Endothelial cell (in vitro differentiated cells): ENCODE measurements around the gene PPP2R3B. TPM values are rescaled to one million over a fixed set of nuclear protein-coding genes. Genes with fewer than 3 reads are reported as not detected.

ENCODE experiments used
- DNase-seq: peaks from one replicate; pipeline ENCODE4 v3.0.0; 2021; ENCODE audit warnings: low spot score
- H3K27ac Mint-ChIP-seq: one replicate; pipeline ENCODE4 v1.8.0; 2021; ENCODE audit warnings: mixed read lengths, inconsistent platforms; ENCODE audit not compliant: unreplicated experiment
- H3K27me3 Mint-ChIP-seq: one replicate; pipeline ENCODE4 v1.8.0; 2021; ENCODE audit warnings: mild to moderate bottlenecking, moderate library complexity, mixed read lengths, inconsistent platforms; ENCODE audit not compliant: unreplicated experiment
- H3K36me3 Mint-ChIP-seq: one replicate; pipeline ENCODE4 v1.8.0; 2021; ENCODE audit warnings: mild to moderate bottlenecking, low read depth, mixed read lengths, inconsistent platforms; ENCODE audit not compliant: unreplicated experiment
- H3K4me1 Mint-ChIP-seq: one replicate; pipeline ENCODE4 v1.8.0; 2021; ENCODE audit warnings: mild to moderate bottlenecking, mixed read lengths, inconsistent platforms; ENCODE audit not compliant: unreplicated experiment
- H3K4me3 Mint-ChIP-seq: one replicate; pipeline ENCODE4 v1.8.0; 2021; ENCODE audit warnings: mild to moderate bottlenecking, mixed read lengths, inconsistent platforms; ENCODE audit not compliant: unreplicated experiment
- H3K9me3 Mint-ChIP-seq: one replicate; pipeline ENCODE4 v1.8.0; 2021; ENCODE audit warnings: mixed read lengths, inconsistent platforms; ENCODE audit not compliant: unreplicated experiment
- CTCF ChIP-seq: fragments of 200-600 bp; sonication (generic); IDR thresholded peaks from one replicate; pipeline ENCODE4 v1.5.0; 2021; ENCODE audit warnings: antibody characterized with exemption; ENCODE audit not compliant: unreplicated experiment
- total RNA-seq: library from RNA; stranded (reverse); fragmentation: NEBNext Ultra II Directional; extraction: Animal tissue kit (Norgen Biotek cat#: 25700); gene quantifications from one replicate; pipeline ENCODE4 v1.2.1, GENCODE V29; 2021; ENCODE audit not compliant: unreplicated experiment

Gene PPP2R3B
- total RNA-seq, 1 donor from 2014 or later, result 44.0 TPM

DNA sequence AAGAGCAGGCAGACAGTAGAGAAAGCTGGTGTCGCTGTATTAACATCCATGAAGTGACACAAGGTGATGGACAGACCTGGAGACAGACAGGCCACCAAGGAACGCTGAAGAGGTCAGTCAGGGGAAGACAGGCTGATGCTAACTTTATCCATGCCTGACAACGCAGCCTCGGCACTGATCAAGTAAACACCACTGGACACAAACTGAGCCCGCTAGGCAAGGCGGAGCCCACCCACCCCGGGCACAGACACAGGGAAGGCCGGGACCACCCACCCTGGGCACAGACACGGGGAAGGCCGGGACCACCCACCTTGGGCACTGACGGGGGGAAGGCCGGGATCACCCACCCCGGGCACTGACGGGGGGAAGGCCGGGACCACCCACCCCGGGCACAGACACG, 18.8 kb downstream of the PPP2R3B start:
- Mint-ChIP-seq H3K4me1 (peaks cover 10% of the 10 kb centered on the region), H3K27ac (no peak overlapping the region), H3K9me3 (peaks cover 4% of the 10 kb centered on the region), H3K36me3 (peaks cover 20% of the 10 kb centered on the region), H3K27me3 (peaks cover 16% of the 10 kb centered on the region), H3K4me3 (no peak overlapping the region)
- DNase-seq, result no peak
- no peak for TF ChIP-seq CTCF

- H3K4me3 Mint-ChIP-seq, result no peak overlapping the region
- H3K4me1 Mint-ChIP-seq, result peaks cover 10% of the 10 kb centered on the region
- no peak overlapping the region for H3K27ac Mint-ChIP-seq
- no peak for TF ChIP-seq CTCF
- H3K36me3 Mint-ChIP-seq, result peaks cover 18% of the 10 kb centered on the region
- H3K27me3 Mint-ChIP-seq, result peaks cover 17% of the 10 kb centered on the region
- no peak for DNase-seq
- peaks cover 5% of the 10 kb centered on the region for H3K9me3 Mint-ChIP-seq
Measured at GRCh38 chrX:367349-367748, 19.4 kb downstream of the PPP2R3B start.

GRCh38 chrX:363621-364375, 22.9 kb downstream of the PPP2R3B start:
- Mint-ChIP-seq H3K9me3 (peaks cover 5% of the 10 kb centered on the region), H3K36me3 (peaks cover 38% of the 10 kb centered on the region), H3K4me3 (peak overlapping the region; percentile 17), H3K27ac (peak overlapping the region; percentile 21), H3K4me1 (peaks cover 3% of the 10 kb centered on the region), H3K27me3 (peaks cover 14% of the 10 kb centered on the region)
- no peak for DNase-seq
- TF ChIP-seq CTCF, result no peak

DNA sequence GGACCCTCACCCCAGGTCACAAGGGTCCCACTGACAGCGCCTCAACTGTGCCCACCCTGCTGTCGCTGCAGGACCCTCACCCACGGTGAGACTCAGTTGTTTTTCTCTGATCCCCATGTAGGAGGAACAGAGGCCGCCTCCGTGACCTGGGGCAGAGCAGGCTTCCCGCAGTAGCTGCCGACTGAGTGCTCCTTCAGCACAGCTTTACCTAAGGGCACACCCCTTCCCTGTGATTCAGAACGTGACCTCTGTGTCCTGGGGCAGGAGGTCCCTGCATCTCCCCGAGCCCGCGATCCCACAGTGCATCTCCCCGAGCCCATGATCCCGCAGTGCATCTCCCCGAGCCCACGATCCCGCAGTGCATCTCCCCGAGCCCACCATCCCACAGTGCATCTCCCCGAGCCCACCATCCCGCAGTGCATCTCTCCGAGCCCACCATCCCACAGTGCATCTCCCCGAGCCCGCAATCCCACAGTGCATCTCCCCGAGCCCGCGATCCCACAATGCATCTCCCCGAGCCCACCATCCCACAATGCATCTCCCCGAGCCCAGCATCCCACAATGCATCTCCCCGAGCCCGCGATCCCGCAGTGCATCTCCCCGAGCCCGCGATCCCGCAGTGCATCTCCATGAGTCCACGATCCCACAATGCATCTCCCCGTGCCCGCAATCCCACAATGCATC, 23.6 kb downstream of the PPP2R3B start:
- Mint-ChIP-seq H3K27me3 (peaks cover 16% of the 10 kb centered on the region), H3K27ac (peak overlapping the region; percentile 21)

More for the DNA sequence above, 23.6 kb downstream of the PPP2R3B start:
- peak overlapping the region; percentile 17 for H3K4me3 Mint-ChIP-seq
- H3K36me3 Mint-ChIP-seq, result peaks cover 38% of the 10 kb centered on the region
- no peak for DNase-seq
- H3K9me3 Mint-ChIP-seq, result peaks cover 5% of the 10 kb centered on the region
- TF ChIP-seq CTCF, result no peak
- peaks cover 3% of the 10 kb centered on the region for H3K4me1 Mint-ChIP-seq
